ENCODE results near the gene NADSYN1.

Gene NADSYN1

GRCh38 chr11:71433648-71434450 lies 19.2 kb upstream of the NADSYN1 start:
- no peak for DNase-seq

DNA sequence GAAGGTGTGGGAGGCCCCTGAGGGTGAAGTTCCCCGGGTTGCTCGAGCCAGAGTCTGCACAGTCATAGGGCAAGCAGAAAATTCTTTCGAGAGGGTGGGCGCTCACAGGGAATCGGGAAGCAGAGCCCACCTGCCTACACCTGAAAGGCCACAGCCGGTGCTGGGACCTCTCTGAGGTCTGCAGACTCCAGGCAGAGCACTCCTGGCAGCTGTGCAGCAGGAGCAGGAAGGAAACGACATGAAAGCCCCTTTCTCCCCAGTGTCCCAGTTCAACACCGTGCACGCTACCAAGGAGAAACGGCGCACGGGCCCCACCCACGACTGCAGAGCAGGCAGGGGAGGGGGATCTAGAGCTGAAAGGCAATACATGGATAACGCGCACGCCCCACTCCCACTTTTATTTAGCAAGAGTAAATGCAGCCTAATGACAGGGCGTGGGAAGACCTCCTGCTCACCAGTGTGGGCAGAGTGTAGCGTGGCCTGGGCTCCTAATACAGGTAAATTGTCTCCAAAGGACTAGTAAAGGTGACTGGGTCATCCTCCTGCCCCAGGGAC lies 18.4 kb upstream of the NADSYN1 start:
- no peak for DNase-seq

DNA sequence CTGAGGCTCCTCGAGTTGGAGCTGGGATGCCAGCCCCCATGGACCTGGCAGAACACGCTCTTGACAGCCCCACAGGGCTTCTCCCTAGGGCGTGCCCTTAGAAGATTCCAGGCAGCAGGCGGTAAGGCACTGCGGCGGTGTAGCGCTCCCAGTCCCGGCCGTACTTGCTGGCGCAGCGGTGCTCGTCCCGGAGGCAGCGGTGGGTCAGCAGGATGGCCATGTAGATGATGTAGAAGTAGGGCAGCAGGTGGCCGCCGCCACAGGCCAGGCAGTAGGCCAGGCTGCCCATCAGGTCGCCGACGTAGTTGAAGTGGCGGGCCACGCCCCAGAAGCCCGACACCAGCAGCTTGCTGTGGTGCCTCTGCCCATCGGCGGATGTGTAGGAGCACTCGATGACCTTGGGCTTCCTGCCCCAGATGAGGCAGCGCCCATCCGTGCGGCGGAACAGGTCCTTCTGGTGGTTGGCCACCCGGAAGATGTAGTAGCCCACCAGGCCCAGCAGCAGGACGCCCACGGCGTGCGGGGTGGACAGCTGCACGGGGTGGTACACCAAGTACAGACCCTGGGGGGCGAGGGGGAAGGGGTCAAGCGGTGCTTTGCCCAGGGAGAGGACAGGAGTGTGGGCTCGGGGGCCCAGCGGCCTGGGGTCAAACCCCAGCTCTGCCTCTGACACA lies 17.6 kb upstream of the NADSYN1 start:
- DNase-seq, result no peak

DNA sequence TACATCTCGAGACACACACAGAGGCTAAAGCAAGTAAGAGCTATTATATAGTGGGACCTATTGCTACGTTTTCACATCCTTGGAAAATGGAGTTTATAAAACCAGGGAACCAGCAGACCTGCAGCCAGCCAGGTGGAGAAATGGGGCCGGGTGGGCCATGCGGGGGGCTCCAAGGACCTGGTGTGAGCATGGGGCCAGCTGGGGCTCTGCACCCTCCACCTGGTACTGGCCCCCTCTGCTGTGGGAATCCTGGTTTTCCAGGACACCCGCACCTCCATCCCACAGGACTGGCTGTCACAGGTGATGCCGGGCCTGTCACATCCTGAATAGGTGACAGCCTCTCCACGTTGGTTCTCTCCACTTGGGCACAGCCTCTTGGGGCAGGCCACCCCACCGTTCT lies 16.1 kb upstream of the NADSYN1 start:
- no peak for DNase-seq

DNA sequence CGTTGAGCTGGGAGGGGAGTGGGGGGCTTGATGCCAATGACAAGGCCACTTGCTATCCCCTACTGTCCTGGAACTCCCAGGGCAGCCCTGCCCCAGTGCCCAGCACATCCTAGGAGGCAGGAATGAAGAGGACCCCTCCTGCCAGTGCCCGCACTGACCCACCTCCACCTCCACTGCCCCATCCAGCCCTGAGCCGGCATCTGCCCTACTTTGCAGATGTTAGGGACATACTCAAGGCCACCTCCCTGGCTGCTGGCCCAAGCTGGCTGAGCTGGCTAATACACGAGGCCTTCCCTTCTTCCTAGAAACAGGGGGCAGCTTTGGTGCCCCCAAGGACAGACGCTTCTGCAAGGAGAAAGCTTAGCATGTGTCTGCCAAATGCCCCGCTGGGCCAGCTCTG lies 15.6 kb upstream of the NADSYN1 start:
- DNase-seq, result no peak

DNA sequence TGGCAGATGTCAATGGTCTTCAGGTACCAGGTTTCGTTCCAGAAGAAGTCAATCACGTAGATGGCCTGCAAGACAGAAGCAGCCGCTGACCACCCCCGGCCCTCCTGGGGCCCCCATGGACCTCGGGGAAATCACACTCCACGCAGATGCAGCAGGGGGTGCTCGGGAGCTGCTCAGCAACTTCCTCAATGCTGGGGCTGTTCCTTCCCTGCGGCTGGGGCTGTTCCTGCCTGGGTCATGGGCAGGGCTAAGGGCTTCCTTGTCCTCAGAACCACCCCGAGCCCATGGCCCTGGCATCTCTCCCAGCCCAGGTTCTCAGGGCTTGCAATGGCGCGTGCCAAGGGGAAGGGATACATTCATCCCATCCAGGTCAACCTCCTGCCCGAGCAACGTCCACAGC lies 15.1 kb upstream of the NADSYN1 start:
- no peak for DNase-seq

GRCh38 chr11:71438650-71439049 lies 14.4 kb upstream of the NADSYN1 start:
- DNase-seq, result no peak

- no peak for DNase-seq
Measured at GRCh38 chr11:71440021-71440755, 12.8 kb upstream of the NADSYN1 start.

DNA sequence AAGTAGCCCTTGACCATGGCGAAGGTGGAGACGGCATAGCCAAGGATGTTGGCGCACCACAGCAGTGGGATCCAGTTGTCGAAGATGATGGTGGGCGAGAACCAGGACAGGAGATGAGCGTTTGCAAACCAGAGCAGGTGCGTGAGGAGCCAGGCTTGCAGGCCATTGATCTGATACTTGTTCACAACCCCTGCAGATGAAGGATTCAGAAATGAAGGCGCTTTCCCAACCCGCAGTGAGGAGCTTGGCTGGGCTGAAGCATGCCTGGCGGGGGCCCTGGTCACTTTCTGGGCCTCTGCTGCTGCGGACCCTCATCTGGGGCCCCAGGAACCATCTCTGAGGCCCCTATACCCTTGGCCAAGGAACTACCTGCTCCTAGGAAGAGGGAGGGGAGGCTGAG lies 11.8 kb upstream of the NADSYN1 start:
- no peak for DNase-seq

DNA sequence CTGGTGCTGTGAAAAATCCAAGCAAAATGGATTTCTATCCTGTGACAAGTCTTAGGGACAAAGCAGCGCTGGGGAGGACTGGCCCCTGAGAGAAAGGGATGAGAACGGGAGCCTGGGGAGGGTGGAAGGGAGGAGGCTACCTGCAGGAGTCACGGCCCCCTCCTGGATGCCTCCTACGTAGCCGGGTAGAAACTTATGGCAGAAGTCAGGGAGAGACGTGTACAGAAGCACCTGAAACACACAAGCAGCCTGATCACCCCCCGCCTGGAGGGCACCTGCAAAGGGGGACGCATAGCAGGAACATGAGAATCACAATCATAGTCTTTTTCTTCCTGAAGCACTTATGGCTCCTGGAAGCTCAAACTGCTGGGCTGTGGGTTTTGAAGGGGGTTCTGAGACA lies 10.9 kb upstream of the NADSYN1 start:
- no peak for DNase-seq

DNA sequence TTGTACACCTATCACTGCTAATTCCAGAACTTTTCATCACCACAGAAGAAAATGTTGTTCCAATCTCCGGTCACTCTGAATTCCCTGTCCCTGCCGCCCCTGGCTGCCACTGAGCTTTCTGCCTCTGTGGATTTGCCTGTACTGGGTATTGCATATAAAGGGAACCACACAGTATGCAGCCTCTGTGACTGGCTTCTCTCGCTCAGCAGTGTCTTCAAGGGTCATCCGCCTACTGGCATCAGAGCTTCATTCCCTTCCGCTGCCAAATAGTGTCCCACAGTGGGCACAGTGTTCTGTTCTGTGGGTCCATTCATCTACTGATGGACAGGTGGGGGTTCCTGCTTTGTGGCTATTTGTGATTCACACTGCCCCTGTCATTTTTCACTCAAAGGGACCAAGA lies 10.1 kb upstream of the NADSYN1 start:
- no peak for DNase-seq

GRCh38 chr11:71443736-71444445 lies 9.1 kb upstream of the NADSYN1 start:
- no peak for DNase-seq

GRCh38 chr11:71444811-71445210 lies 8.2 kb upstream of the NADSYN1 start:
- no peak for DNase-seq

DNA sequence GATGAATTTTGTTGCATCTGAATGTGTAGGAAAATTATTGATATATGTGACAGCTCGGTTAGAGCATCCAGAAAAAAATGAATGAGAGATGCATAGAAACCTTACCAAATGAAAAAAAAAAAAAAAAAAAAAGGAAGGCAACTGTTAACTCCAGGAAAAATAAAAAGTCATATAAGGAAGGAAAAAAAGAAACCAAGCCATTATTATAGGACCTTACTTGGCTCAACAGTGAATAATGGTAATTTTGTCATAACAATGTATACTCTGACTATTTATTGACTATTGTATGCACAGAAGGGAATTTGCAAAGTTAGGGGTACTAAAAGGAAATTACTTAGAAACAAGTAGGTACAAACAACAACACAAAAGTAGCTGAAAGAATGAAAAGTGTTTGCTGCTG lies 6.9 kb upstream of the NADSYN1 start:
- no peak for DNase-seq

DNA sequence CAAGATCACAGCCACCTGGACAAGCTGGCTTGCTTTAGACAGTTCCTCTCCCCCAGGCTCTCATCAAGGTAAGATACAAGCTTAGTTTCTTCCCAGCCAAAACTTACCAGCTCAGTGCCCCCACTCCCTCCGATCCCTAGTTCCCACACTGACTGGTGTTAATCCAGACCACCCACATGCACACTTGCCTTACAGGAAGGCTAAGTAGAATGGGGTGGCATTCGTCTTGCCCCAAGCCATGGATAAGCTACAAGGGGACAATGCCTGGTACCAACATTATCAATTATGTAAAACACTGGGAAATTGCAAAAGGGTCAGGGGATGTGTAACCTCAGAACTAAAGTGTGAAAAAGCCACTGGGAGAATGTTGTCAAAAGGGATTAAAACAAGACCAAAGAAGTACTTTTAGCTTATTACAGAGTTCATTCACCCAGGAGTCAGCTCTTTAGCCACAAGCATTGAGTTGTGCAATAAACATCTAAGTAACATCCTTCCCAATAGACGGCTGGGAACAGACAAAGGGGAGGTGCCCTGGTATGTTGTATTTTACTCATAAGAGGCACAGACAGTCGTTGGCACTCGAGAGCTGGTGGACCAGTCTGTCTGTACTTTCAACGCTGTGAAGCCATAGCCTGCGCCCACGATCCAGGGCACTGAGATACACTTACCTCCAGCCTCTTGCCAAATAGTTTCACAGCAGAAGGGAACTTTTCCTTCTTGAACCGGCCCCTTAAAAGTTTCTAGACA lies 5.9 kb upstream of the NADSYN1 start:
- no peak for DNase-seq

DNA sequence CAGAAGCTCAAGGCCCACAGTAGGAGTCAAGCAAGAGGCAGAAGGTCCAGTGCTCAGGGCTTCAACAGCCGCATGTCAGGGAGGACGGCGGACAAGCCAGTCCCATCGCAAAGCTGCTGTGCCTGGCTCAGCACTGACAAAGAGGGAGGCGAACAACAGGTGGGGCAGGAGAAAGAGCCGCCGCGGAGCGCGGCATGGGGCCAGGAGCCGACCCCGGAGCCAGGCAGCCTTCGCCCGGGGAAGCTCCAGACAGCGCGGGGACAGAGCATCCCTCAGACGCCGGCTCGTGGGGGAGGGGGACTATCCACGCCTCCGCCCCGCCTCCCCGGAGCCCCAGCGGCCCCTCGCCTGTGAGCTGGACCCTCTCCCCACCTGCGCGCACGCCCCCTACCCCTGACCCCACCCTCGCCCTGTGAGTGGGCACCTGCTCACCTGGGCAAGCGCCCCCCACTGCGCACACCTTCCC lies 5.2 kb upstream of the NADSYN1 start:
- no peak for DNase-seq

DNA sequence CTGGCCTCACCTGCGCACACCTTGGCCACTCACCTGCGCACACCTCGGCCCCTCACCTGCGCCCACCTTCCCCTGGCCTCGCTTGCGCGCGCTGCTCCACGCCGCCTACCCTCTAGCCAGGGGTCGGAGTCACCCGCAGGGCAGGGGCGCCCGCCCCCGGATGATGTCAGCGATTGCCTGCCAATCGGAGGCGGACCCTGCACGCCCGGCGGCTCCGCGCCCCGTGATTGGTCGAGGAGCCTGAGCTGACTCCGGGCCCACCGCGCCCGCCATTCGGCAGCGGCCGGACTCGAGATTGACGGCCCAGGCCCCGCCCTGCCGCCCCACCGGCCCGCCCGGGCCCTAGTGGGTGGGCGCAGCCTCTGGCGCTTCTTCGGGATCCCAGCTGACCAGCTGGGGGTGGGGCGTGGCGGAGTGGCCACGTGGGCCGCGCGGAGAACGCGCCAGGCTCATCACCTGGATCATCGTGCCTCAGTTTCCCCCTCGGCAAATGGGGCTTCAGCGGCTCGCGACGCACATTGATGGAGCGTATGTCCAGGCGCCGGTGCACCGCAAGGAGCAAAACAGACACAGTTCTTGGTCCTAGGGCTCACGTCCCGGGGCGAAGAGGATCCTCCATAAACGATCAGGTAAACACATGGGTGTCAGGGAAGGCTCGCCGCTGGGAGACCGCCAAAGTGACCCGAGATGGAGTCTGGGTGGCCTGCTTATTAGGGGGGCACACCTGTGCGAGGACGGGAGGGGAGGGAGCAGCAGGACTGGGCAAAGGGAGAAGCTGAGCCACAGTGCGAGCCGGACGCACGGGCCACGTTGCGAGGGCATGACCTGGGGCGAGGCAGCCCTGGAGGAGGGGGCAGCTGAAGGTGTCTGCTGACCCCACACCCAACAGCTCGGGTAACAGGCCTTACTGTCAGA lies 4.5 kb upstream of the NADSYN1 start, which contains the start of gene DHCR7:
DHCR7 (minus strand) TSS at position 137 of the 915 bp plus-strand sequence. CDS start 3,441 bp downstream, outside the sequence.
- peak; percentile 97 for DNase-seq

GRCh38 chr11:71449596-71449995 lies 3.4 kb upstream of the NADSYN1 start:
- DNase-seq, result no peak

DNA sequence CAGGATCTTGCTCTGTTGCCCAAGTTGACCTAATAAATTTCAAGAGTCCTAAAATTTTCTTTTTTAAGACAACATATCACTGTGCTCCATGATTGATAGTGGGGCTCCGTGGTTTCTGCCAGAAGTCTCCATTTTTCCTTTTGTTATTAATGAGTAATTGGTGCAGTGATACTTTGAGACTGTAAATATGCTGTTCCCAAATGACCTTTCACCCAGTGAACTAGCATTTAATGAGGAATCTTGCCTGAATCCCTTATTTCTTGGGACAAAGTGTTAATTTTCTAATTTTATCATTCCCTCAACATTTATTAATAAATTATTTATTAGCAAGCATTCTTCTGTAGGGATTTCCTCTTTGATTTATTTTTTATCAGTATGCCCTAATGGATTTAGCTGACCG lies 2.5 kb upstream of the NADSYN1 start:
- no peak for DNase-seq

DNA sequence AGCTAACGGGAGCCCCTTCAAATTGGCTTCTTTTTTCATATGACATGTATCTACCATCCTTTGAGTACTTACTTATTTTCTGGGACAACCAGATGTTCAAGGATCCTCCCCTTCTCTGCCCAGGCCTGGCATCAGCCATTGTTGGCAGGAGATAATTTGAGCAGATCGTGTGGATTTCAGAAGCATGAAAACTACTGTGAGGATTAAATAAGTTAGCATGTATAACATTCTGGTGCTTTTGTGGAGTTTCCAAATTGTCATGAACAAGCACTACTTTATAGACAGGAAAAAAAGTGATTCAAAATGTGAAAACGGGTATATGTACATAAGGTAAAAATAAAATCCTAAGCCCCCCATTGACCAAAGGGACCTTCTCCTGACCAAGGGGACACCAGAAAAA lies 2.1 kb upstream of the NADSYN1 start:
- DNase-seq, result no peak

All from T1000 (cell line).